CD1c-positive myeloid dendritic cell (primary cell): ENCODE measurements around the gene MPRIP.

Experiments used
- DNase-seq: peaks from one replicate; pipeline ENCODE4 v3.0.0-alpha.2; 2016; ENCODE audit errors: extremely low spot score

The MPRIP gene

DNA sequence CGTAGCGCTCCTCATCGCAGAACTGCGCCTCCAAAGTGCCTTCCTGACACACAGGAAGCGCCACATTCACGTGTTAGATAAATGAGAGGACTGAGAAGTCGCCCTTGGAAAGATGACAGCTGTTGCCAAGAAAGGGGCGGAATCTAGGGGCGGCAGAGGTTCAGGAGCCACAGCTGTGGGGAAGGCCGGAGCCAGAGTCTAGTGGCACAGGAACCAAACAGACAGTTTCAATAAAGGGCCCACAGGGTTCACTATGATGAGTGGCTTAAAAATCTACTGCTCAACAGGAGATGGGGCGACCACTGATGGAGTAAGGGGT is 190.0 kb downstream of the MPRIP start:
- no peak for DNase-seq

DNA sequence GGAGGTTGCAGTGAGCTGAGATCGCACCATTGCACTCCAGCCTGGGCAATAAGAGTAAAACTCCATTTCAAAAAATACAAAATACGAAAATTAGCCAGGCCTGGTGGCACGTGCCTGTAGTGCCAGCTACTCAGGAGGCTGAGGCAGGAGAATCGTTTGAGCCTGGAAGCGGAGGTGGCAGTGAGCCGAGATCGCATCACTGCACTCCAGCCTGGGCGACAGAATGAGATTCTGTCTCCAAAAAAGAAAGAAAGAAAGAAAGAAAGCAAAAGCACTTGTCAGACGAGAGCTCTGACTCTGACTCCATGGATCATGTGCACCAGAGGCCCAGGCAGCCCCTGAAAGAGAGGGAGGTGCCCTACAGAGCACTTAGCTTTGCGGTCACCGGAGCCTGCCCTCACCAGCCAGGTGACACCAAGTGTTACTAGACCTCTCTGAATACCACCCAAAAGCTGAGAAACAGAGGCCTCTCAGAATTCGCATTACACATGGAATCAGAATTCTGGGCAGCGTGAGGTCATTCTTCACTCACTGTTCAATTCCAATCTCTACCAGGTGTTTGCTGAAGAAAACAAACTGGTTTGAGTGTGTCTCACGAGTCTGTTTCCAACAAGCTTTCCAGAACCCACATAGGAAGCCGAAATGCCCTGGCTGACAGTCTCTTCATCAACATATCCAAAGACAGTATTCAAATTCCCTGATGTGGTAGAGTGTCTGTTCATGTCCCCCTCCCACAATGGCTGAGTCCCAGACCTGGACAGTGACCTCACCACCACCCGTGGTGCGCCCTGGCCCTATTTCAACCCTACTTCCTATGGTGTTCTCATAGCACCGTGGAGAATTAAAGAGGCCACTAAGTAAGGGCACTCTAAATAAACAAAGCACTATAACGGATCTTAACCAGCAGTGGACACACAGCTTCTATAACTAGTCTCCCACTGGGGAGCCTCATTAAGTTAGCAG is 193.2 kb downstream of the MPRIP start:
- DNase-seq = peak; percentile 25

DNA sequence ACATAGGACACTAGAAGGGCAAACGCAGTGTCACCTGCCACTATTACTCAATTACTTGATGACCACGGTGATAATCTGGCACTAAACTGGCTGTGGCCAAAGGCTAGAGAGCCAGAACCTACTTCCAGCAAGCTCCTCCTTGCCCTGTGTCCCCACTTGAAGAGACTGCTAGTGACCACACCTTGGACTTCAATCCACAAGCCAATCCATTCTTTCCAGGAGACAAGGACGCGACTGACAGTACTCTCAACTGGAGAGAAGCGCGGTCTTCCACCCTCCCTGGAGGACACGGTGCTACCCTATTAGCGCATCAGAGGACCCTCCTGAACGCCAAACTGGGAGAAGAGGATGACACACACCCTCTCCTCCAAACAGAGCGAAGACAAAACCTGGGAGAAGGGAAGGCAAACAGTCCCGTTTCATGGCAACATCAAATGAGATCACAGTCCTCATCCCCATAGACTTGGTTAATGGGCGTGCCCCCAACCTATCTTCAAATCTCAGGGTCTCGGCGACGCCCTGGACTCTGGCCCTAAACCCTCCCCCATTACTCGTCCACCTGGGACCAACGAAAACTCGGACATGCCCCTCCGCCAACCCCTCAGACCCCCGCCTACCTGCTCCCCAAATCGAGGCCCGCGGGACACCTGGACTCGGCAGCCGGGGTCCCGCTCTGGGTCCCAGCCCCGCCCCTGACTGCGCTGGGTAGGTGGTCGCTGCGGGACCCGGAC is 194.2 kb downstream of the MPRIP start:
- peak; percentile 15 for DNase-seq

DNA sequence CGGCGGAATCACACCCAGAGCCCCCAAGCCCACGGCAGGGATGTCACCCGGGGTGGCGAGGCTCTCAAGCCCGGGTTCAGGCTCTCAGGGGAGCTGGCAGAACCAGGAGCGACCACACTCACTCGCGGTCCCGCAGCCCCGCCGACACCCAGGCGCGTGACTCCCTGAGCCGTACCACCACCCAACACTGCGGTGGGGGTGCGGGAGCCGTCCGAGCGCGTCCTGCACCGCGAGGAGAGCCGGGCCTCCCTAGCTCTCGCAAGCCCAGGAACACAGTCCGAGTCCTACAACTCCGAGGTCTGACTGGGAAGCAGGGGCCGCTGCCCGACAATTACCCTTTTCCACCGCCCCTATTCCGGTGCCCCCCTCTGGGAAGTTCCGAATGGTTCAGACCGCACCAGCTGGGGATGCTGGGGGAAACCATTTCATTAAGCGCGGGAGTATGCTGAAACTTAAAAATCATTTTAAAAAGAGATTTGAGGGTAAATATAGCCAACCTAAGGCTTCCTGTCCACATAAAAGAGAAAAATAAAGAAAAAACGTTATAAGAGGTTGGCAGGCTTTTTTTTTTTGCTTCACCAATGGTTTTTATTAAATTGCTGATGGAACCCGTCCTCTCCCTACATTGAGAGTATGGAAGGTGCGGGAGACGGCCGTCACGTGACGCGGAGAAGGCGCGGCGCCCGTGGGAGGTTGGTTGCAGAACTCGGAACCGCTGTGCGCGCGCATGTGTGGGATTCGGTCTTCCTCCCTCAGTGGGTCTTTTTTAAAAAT is 195.0 kb downstream of the MPRIP start, which contains the start of gene FLCN:
Gene FLCN, minus strand, starts transcription at position 143 of the 774 bp plus-strand sequence. CDS start 9,031 bp downstream, outside the sequence.
- peak; percentile 97 for DNase-seq

DNA sequence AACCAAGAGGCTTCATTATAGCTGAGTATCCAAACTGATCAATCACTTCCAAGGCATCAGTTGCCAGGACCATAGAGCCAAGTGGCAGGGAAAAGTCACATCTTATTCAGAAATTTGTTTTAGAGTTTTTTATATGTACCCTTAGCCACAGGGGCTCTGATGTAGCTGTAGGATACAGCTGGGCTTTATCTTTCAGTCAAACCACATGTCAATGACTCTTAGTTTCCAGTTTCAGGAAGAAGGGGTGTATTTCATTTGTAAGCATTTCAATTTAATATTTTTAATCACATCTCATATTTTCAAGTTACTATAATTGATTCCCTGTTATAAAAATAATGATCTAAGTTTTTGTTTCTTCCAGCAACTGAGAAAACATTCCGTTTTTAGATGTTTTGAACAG is 197.6 kb downstream of the MPRIP start:
- DNase-seq = no peak

DNA sequence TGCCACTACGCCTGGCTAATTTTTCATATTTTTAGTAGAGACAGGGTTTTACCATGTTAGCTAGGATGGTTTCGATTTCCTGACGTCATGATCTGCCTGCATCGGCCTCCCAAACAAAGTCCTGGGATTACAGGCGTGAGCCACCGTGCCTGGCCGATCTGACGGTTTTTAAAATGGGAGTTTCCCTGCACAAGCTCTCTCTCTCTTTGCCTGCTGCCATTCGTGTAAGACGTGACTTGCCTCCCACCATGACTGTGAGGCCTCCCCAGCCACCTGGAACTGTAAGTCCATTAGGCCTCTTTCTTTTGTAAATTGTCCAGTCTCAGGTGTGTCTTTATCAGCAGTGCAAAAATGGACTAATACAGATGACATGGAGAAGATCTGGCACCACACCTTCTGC is 199.4 kb downstream of the MPRIP start:
- no peak for DNase-seq

DNA sequence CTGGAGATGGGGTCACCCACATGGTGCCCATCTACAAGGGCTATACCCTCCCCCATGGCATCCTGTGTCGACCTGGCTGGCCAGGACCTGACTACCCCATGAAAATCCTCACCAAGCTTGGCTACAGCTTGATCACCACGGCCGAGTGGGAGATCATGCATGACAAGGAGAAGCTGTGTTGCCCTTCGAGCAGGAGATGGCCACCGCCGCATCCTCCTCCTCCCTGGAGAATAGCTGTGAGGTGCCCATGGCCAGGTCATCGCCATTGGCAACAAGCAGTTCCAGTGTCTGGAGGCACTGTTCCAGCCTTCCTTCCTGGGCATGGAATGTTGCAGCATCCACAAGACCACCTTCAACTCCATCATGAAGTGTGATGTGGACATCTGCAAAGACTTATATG is 200.0 kb downstream of the MPRIP start:
- no peak for DNase-seq
